Uterus (tissue), 4 donors: ENCODE results near the gene CFAP77. TPM values are rescaled to one million over a fixed set of nuclear protein-coding genes. Genes with fewer than 3 reads are reported as not detected.

ENCODE experiments used
- DNase-seq, 2 donors: peaks; one replicate each; pipeline ENCODE4 v3.0.0-alpha.2; 2019 to 2020
- H3K27ac ChIP-seq, 2 donors: fragments of 200-600 bp; sonication (generic); 1 replicate in 1 of 2; 2 replicates in 1 of 2; pipeline ENCODE4 v1.5.1; 2016 to 2018
- H3K27me3 ChIP-seq, 2 donors: fragments of 200-600 bp; sonication (generic); one replicate each; pipeline ENCODE4 v1.5.1; 2018 to 2019; ENCODE audit warnings: control low read depth in 1 of 2
- H3K36me3 ChIP-seq, 2 donors: fragments of 200-600 bp; sonication (generic); one replicate each; pipeline ENCODE4 v1.5.1; 2019; ENCODE audit warnings: control low read depth in 1 of 2
- H3K4me1 ChIP-seq, 2 donors: fragments of 200-600 bp; sonication (generic); one replicate each; pipeline ENCODE4 v1.5.1; 2018 to 2019; ENCODE audit warnings: control low read depth in 1 of 2
- H3K4me3 ChIP-seq, 2 donors: fragments of 200-600 bp; sonication (generic); 1 replicate in 1 of 2; 2 replicates in 1 of 2; pipeline ENCODE4 v1.5.1; 2018 to 2019; ENCODE audit warnings: mild to moderate bottlenecking in 1 of 2
- H3K9me3 ChIP-seq, 2 donors: fragments of 200-600 bp; sonication (generic); one replicate each; pipeline ENCODE4 v1.5.1; 2019; ENCODE audit warnings: control low read depth in 1 of 2
- CTCF ChIP-seq, 4 experiments: fragments of 200-600 bp in 2 of 4; fragments of 450-650 bp in 2 of 4; sonication (generic) in 2 of 4; IDR thresholded peaks; one replicate each; pipeline ENCODE4 v1.5.1; 2016 to 2019; ENCODE audit warnings: antibody characterized with exemption in 4 of 4, mild to moderate bottlenecking in 2 of 4, moderate library complexity in 1 of 4
- POLR2A ChIP-seq, 2 donors: fragments of 450-650 bp; IDR thresholded peaks; one replicate each; pipeline ENCODE4 v1.6.1; 2016; ENCODE audit warnings: antibody characterized with exemption in 2 of 2, mild to moderate bottlenecking in 1 of 2, moderate library complexity in 1 of 2
- intact Hi-C: fragments of 100-400 bp; cut with DNase I; formaldehyde crosslinking; loops from one replicate; pipeline ENCODE4 v1.15.1; 2023; ENCODE audit warnings: low total_unique reads
- total RNA-seq, 4 donors: library from RNA; depleted of rRNA in 3 of 4; stranded (reverse); fragments of >200 nt in 3 of 4; gene quantifications; one replicate each; pipeline versions ENCODE4 v1.1.0 to v1.2.4, GENCODE V29; 2014 to 2023
- donor health status: DM: yes; HTN: yes; CAD: no.

CFAP77 gene
- 1 to 10 TPM in 1 of 4 donors, not detected in 3; 1.4 TPM for total RNA-seq

- intact Hi-C loops, result no loop called here
- DNase-seq, result peak in 1 of 2 donors; percentile 26
- peaks cover 7 to 27% of the 10 kb centered on the region in 2 donors for H3K27me3 ChIP-seq
- TF ChIP-seq CTCF (IDR thresholded peaks at IDR 0.05) (no peak), POLR2A (IDR thresholded peaks at IDR 0.05) (no peak)
- peak within 1 kb of the TSS; percentile 12 to 40 for H3K4me3 ChIP-seq
- H3K27ac ChIP-seq, result no peak within 1 kb of the TSS
- H3K4me1 ChIP-seq, result peaks cover 0 to 13% of the 10 kb centered on the region in 2 donors
- H3K9me3 ChIP-seq, result no peaks in the 10 kb centered on the region
- H3K36me3 ChIP-seq, result no peaks in the 10 kb centered on the region
These were observed at the start of gene CFAP77 for GRCh38 chr9:132409828-132410528. Gene CFAP77 (plus strand): TSS chr9:132410211. CDS start chr9:132410272, 61 bp downstream.

GRCh38 chr9:132364068-132364467 is 45.9 kb upstream of the CFAP77 start:
- no peaks in the 10 kb centered on the region for H3K4me1 ChIP-seq
- no peaks in the 10 kb centered on the region for H3K27me3 ChIP-seq
- no peak overlapping the region for H3K4me3 ChIP-seq
- H3K27ac ChIP-seq, result no peak overlapping the region
- H3K9me3 ChIP-seq, result no peaks in the 10 kb centered on the region
- no peak for DNase-seq
- no peaks in the 10 kb centered on the region for H3K36me3 ChIP-seq
- TF ChIP-seq POLR2A (IDR thresholded peaks at IDR 0.05), result no peak
- TF ChIP-seq CTCF (IDR thresholded peaks at IDR 0.05), result no peak
- intact Hi-C loops, result no loop called here

GRCh38 chr9:132365986-132366385 is 44.0 kb upstream of the CFAP77 start:
- Histone ChIP-seq H3K36me3 (no peaks in the 10 kb centered on the region), H3K27ac (no peak overlapping the region), H3K9me3 (no peaks in the 10 kb centered on the region), H3K4me3 (no peak overlapping the region), H3K27me3 (no peaks in the 10 kb centered on the region), H3K4me1 (no peaks in the 10 kb centered on the region)
- no peak for TF ChIP-seq POLR2A (IDR thresholded peaks at IDR 0.05)
- TF ChIP-seq CTCF (IDR thresholded peaks at IDR 0.05), result no peak
- intact Hi-C loops, result no loop called here
- no peak for DNase-seq

- Histone ChIP-seq H3K27ac (no peak overlapping the region), H3K9me3 (no peaks in the 10 kb centered on the region), H3K27me3 (no peaks in the 10 kb centered on the region), H3K36me3 (no peaks in the 10 kb centered on the region), H3K4me1 (no peaks in the 10 kb centered on the region), H3K4me3 (no peak overlapping the region)
- TF ChIP-seq CTCF (IDR thresholded peaks at IDR 0.05) (no peak), POLR2A (IDR thresholded peaks at IDR 0.05) (no peak)
- no peak for DNase-seq
- intact Hi-C loops, result no loop called here
These were observed 43.5 kb upstream of the CFAP77 start for GRCh38 chr9:132366481-132366880.

- H3K4me1 ChIP-seq, result no peaks in the 10 kb centered on the region
- no peaks in the 10 kb centered on the region for H3K9me3 ChIP-seq
- TF ChIP-seq CTCF (IDR thresholded peaks at IDR 0.05) (no peak), POLR2A (IDR thresholded peaks at IDR 0.05) (no peak)
- H3K27ac ChIP-seq, result no peak overlapping the region
- H3K27me3 ChIP-seq, result no peaks in the 10 kb centered on the region
- no peaks in the 10 kb centered on the region for H3K36me3 ChIP-seq
- H3K4me3 ChIP-seq, result no peak overlapping the region
- no peak for DNase-seq
- intact Hi-C loops, result no loop called here
These were observed 42.2 kb upstream of the CFAP77 start for GRCh38 chr9:132367613-132368313.
